Measurements from ENCODE around the gene LMO4. TPM values are rescaled to one million over a fixed set of nuclear protein-coding genes. Genes with fewer than 3 reads are reported as not detected.

Gene LMO4
- total and polyA plus RNA-seq, 2 of the 13 experiments (the other 11 are each of a cell fraction or from before 2014, with no cell fraction given) = 19.3 to 49.9 TPM

GRCh38 chr1:87331365-87332241, 2.9 kb downstream of the LMO4 start (continued):
- TF ChIP-seq ZMYM3 (CRISPR knock-in tag; IDR thresholded peaks at IDR 0.05) (no peak), NR0B2 (CRISPR knock-in tag; IDR thresholded peaks at IDR 0.05) (no peak), ARID2 (CRISPR knock-in tag; IDR thresholded peaks at IDR 0.05; ENCODE audit: borderline replicate concordance) (no peak), GMEB2 (CRISPR knock-in tag; IDR thresholded peaks at IDR 0.05; ENCODE audit: low read depth) (no peak), KLF6 (CRISPR knock-in tag; IDR thresholded peaks at IDR 0.05) (no peak), ZSCAN21 (CRISPR knock-in tag; IDR thresholded peaks at IDR 0.05; ENCODE audit: borderline replicate concordance) (no peak), ZNF142 (CRISPR knock-in tag; IDR thresholded peaks at IDR 0.05) (no peak), THAP9 (CRISPR knock-in tag; IDR thresholded peaks at IDR 0.05; ENCODE audit: borderline replicate concordance) (0 out of 2 replicates have a peak, but pooled peaks have one; percentile 56), TFAP4 (IDR thresholded peaks at IDR 0.05; ENCODE audit: borderline replicate concordance, low read depth) (0 out of 2 replicates have a peak, but pooled peaks have one; percentile 5), ZFP90 (CRISPR knock-in tag; IDR thresholded peaks at IDR 0.05; ENCODE audit: borderline replicate concordance) (no peak), SRSF4 (IDR thresholded peaks at IDR 0.05; ENCODE audit: low read depth, low read length, poor library complexity, severe bottlenecking) (no peak), MZF1 (CRISPR knock-in tag; IDR thresholded peaks at IDR 0.05; ENCODE audit: borderline replicate concordance) (no peak), TBP (CRISPR knock-in tag; IDR thresholded peaks at IDR 0.05) (no peak), RNF2 (conservative IDR thresholded peaks at IDR 0.05; ENCODE audit: low read depth) (no peak), ZNF253 (CRISPR knock-in tag; IDR thresholded peaks at IDR 0.05; ENCODE audit: borderline replicate concordance) (no peak)
